Measurements from ENCODE around the gene ZNF644.
"Not testable (repeated sequence)": the region's sequence is repeated elsewhere in the genome, so short reads cannot be mapped to it uniquely, and the experiment has no call there.

The ZNF644 gene

GRCh38 chr1:90926971-90927370 is 94.9 kb downstream of the ZNF644 start:
- no peak for DNase-seq (ENCODE audit: low read depth in 3 of 3)

- no peak for DNase-seq (ENCODE audit: low read depth in 3 of 3)
These were observed 95.6 kb downstream of the ZNF644 start for GRCh38 chr1:90925928-90926869.

- DNase-seq (ENCODE audit: low read depth in 3 of 3): no peak
These were observed 96.9 kb downstream of the ZNF644 start for GRCh38 chr1:90924982-90925381.

GRCh38 chr1:90922996-90923395 is 98.8 kb downstream of the ZNF644 start:
- no peak for DNase-seq (ENCODE audit: low read depth in 3 of 3)

GRCh38 chr1:90922202-90922601 is 99.6 kb downstream of the ZNF644 start:
- DNase-seq (ENCODE audit: low read depth in 3 of 3): no peak

- DNase-seq (ENCODE audit: low read depth in 3 of 3): no peak
These were observed 101.9 kb downstream of the ZNF644 start for GRCh38 chr1:90919900-90920299.

GRCh38 chr1:90919190-90919719 is 102.6 kb downstream of the ZNF644 start:
- no peak for DNase-seq (ENCODE audit: low read depth in 3 of 3)

- no peak for DNase-seq (ENCODE audit: low read depth in 3 of 3)
These were observed 110.5 kb downstream of the ZNF644 start for GRCh38 chr1:90911353-90911752.

- no peak for DNase-seq (ENCODE audit: low read depth in 3 of 3)
These were observed 119.2 kb downstream of the ZNF644 start for GRCh38 chr1:90902672-90903071.

GRCh38 chr1:90899263-90899662 is 122.6 kb downstream of the ZNF644 start:
- DNase-seq (ENCODE audit: low read depth in 3 of 3): no peak

- DNase-seq (ENCODE audit: low read depth in 3 of 3): not testable (repeated sequence)
These were observed 128.2 kb downstream of the ZNF644 start for GRCh38 chr1:90893679-90894078.

GRCh38 chr1:90892884-90893283 is 129.0 kb downstream of the ZNF644 start:
- not testable (repeated sequence) for DNase-seq (ENCODE audit: low read depth in 3 of 3)

- DNase-seq (ENCODE audit: low read depth in 3 of 3): not testable (repeated sequence)
These were observed 129.6 kb downstream of the ZNF644 start for GRCh38 chr1:90892196-90892595.

GRCh38 chr1:90891756-90892155 is 130.1 kb downstream of the ZNF644 start:
- DNase-seq (ENCODE audit: low read depth in 3 of 3): not testable (repeated sequence)

GRCh38 chr1:90882221-90882620 is 139.6 kb downstream of the ZNF644 start:
- DNase-seq (ENCODE audit: low read depth in 3 of 3): no peak

- no peak for DNase-seq (ENCODE audit: low read depth in 3 of 3)
These were observed 140.8 kb downstream of the ZNF644 start for GRCh38 chr1:90881034-90881433.

GRCh38 chr1:90879281-90879680 is 142.6 kb downstream of the ZNF644 start:
- DNase-seq (ENCODE audit: low read depth in 3 of 3): no peak

GRCh38 chr1:90876101-90876500 is 145.7 kb downstream of the ZNF644 start:
- DNase-seq (ENCODE audit: low read depth in 3 of 3): no peak

Measured in stimulated activated CD4-positive, alpha-beta T cell treated with anti-CD3 and anti-CD28 coated beads, TNF-alpha, amount 100 ng/mL, for 24 hours (primary cell).